HG02610 (cell line): ENCODE data around the gene KRTDAP.

Experiments
- ATAC-seq: cut with Tn5 transposase; IDR thresholded peaks from one replicate; pipeline ENCODE4 v1.9.1; 2021; ENCODE audit warnings: mild to moderate bottlenecking, moderate library complexity; ENCODE audit not compliant: unreplicated experiment

The KRTDAP gene

DNA sequence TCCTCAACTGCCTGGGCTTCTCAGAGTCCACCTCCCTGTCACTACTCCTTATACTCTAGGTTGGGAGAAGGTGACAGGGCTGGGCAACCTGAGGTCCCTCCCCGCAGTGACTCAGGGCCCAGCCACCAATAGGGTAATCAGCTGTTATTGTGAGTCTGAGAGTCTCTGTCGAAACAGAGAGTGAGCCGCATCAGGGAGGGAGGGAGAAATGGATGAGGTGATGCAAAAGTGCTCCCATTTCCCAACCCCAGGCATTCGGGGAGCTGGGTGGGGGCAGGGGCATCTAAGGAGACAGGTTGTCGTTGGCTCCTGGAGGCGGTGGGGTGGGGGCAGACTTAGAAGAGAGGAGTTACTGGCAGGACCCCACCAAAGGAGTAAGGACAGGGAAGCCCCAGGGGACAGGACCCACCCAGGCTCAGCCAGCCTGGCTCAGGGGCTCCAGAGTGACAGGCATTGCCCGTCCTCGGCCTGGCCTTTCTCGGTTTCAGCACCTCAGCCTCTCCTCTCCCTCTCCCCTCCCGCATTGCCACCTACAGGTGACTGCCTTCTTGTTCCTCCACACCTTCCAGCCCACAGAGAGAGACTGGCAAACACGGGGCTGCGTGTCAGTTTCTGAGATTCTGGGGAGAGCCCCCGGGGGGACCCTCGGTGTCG, 23.5 kb upstream of the KRTDAP start, which contains the start of gene DMKN:
Gene DMKN (minus strand): TSS at position 22 of the 654 bp plus-strand sequence. CDS start 174 bp downstream, outside the sequence.
- ATAC-seq = no peak

GRCh38 chr19:35512831-35513627, 22.8 kb upstream of the KRTDAP start:
- ATAC-seq = no peak

- ATAC-seq = no peak
Observed at GRCh38 chr19:35511337-35511736, 21.1 kb upstream of the KRTDAP start.

GRCh38 chr19:35510626-35510964, 20.3 kb upstream of the KRTDAP start:
- ATAC-seq = no peak

DNA sequence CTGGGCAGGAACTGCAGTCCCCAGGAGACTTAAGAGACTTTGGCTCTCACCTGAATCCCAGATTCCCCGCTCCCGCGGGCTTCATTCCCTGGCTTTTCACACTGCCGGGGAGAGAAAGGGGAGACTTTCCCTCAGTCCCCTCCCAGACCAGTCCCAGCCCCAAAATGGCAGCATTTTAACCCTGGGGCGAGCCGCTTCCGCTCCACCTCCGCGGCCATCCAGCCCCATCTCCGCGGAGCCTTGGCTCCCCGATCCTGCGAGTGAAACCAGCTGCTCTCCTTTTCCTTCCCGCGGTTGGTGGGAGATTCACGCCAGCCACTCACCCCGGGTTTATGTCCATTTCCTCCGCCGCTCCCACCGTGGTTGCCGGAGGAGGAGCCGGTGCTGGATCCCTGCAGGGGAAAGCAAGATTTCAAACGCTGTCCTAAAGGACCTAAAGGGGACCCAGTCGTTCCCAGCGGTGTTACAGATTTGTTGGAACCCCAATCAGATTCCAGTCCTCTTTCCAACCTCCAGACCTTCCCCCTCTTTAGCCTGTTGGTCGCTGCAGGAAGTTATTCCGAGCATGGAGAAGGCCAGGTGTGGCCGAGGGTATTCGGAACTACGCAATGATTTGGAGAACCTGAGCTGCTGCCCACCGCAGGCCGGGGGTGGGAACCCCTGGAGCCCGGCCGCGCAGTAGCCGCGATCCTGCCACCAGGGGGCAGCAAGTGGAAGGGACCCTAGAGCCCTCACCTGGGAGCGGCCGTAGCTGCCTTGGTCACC, 19.8 kb upstream of the KRTDAP start:
- ATAC-seq = no peak

DNA sequence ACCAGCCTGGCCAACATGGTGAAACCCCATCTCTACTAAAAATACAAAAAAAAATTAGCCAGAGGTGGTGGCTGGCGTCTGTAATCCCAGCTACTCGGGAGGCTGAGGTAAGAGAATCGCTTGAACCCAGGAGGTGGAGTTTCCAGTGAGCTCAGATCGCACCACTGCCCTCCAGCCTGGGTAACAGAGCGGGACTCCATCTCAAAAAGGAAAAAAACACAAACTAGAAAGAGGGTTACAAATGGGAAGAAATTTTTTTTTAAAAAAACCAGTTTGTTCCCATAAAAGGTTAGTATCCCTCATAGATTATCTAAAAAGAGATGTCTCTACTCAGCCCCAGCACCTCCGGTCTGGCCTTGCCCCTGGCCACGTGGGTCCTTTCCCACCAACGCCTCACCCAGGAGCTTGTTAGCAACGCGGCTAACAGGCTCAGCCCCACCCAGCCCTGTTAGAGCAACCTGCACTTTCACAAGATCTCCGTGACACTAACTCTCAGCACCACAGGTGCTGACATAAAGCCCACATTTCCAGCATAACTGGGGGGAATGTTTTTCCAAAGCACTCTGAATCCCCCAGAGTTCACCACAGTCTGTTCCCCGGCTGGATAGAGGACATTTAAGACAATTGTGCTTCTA, 18.9 kb upstream of the KRTDAP start:
- ATAC-seq = no peak

- no peak for ATAC-seq
Observed at GRCh38 chr19:35508129-35508528, 17.9 kb upstream of the KRTDAP start.

DNA sequence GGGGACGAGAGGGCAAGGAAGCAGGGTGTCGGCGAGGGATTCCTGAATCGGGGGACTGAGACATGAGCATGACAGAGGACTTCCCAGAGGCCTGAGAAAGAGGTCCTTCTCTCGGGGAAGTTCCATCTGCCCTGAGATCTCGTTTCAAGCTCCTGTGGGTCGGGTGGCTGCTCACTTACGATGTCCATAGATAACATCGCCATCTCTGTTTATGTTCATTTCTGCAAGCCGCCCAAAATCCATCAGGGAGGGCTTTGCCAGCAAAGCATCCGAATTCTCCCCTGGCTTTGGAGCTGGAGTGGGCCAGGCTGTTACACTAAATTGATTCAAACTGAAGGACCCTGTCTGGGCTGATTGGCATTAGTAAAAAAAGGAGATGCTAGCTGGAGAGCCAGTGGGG, 17.3 kb upstream of the KRTDAP start:
- ATAC-seq = no peak

- no peak for ATAC-seq
Observed at GRCh38 chr19:35506011-35506410, 15.7 kb upstream of the KRTDAP start.

DNA sequence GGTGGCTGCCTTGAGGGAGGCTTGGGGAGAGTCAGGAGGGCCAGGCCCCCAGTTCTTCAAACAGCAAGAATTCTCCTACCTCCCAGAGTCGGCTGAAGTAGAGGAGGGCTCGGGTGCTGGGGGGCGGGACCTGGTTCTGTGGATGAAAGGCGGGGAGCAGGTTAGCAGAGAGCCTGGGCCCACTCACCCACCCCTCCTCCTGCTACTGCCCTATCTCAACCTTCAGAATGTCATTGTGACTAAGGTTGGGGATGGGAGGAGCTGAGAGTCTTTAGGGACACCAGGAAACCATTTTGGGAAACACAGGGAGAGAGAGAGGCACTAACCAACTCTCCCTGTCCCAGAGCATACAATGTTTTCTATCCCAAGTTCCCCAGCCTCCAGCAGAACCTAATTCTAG, 12.5 kb upstream of the KRTDAP start:
- ATAC-seq = no peak

DNA sequence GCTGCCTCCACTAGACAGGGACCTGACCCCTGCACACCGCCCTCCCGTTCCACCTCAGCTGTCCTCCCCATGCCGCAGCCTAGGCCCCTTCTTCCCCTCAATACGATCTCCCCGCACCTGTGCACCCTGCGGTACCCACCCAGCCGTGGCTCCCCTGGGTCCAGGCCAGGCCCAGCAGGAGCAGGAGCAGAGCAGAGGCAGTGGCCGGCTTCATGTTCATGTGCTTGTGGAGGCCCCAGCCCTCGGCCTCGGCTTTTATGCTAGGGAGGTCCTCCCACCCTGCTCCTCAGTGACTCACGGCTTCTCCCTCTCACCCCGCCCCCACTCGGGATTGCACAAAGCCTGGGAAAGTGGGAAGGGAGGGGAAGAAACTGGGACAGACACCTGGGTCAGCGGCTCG, 11.4 kb upstream of the KRTDAP start:
- ATAC-seq = no peak

DNA sequence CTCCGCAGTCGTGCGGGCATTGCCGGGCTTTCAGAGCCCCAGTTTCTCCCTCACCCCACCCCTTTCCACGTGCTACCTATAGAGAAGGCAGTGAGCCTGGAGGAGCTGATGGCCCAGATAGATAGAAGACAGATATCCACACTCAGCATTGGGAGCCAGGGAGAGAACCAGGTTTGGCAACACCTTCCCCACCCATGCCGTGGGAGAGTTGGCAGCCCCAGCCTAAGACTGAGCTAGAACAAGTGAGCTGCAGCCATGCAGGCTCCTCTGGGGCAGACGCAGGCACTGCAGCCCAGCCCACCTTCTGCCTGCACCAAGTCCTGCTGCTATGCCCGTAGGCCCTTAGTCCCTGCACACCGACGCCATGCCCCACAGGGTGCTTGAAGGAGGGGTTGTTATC, 10.3 kb upstream of the KRTDAP start:
- ATAC-seq = no peak

DNA sequence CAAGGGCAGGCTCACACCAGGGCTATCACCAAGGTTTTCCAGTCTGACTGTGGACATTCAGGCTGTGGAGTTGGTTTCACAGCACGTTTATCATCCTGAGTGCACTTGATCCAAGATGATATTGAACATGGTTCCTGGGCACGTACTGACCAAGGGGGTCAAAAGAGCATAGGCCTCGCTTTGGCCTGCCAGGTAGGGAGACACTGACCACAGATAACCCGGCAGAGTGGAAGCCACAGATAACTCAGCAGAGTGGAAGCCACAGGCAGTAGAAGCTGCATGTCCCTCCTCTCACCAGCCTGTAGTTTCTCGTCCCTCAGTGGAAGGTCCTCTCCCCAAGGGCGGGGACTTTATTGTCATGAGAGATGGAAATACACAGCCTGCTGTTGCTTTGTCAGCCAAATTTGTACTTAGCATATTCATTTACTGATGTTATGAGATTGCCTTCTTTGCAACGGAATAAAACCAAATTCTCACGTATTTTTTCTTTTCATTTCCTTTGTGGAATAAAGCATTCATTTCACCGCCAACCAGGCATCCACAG, 8.8 kb upstream of the KRTDAP start:
- no peak for ATAC-seq

- no peak for ATAC-seq
Observed at GRCh38 chr19:35498220-35498619, 8.0 kb upstream of the KRTDAP start.

GRCh38 chr19:35497406-35497805, 7.1 kb upstream of the KRTDAP start:
- no peak for ATAC-seq

GRCh38 chr19:35495107-35496064, 5.1 kb upstream of the KRTDAP start:
- ATAC-seq = no peak

DNA sequence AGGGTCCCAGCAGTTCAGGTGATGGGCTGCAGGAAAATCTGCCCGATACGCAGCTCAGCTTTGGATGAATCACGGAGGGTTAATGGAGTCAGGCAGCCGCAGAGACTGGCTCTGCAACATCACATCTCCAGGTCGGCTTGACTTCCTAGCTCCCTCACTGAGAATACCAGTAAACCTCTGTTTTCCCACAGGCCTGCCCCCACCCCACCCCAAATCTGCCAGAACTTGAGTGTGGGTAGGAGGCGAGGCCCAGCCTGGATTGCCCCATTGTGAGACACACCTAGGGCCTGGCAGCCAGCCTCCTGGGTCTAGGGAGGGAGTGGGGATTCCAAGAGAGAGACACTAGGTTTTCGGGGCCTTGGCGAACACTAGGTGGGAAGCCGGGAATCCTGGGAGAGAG, 3.7 kb upstream of the KRTDAP start:
- ATAC-seq = no peak

- no peak for ATAC-seq
Observed at GRCh38 chr19:35491836-35492360, 1.6 kb upstream of the KRTDAP start.

GRCh38 chr19:35488677-35489076, 1.6 kb downstream of the KRTDAP start:
- no peak for ATAC-seq
